ENCODE measurements around the gene CDHR3. TPM values are rescaled to one million over a fixed set of nuclear protein-coding genes. Genes with fewer than 3 reads are reported as not detected.
A peak's percentile ranks its signal among the peaks of the same experiment; 100 is the strongest.

Gene CDHR3
- total and polyA plus RNA-seq, 4 experiments from 2014 or later = 1.3 to 12.1 (median 6.7) TPM

DNA sequence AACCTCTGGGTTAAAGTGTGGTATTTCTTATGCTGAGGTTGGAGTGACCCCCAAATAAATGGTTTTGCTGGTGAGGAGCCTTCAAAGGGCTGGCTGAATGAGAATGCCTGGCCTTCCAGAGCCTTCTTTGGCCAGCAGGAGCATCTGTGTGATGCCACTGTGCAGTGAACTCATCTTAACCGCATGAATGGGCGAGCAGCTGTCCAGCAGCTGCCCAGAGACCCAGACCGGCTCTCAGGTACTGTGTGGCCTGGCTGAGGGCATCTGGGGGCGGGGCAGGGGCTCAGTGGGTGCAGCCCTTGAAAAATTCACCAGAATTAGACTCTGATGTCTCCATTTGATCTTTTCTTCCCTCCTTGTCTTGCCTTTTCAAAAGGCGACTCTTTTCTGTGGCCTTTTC, 90.0 kb downstream of the CDHR3 start:
- Histone ChIP-seq H3K36me3 (ENCODE audit: insufficient read depth, low read length) (no peaks in the 10 kb centered on the region), H3K4me3 (ENCODE audit: low read length in 2 of 2) (no peak overlapping the region), H3K27ac (ENCODE audit: low read depth, low read length) (no peak overlapping the region), H3K9me3 (ENCODE audit: control insufficient read depth in 1 of 2, low read length in 2 of 2) (no peaks in the 10 kb centered on the region), H3K27me3 (ENCODE audit: insufficient read depth, low read length) (no peaks in the 10 kb centered on the region), H3K4me1 (ENCODE audit: insufficient read depth, low read length) (peaks cover 11% of the 10 kb centered on the region)
- no peaks in the 10 kb centered on the region for H3K36me3 Mint-ChIP-seq
- intact Hi-C loops (cut with micrococcal nuclease) = loop anchor here (10.0 kb wide), 1 partner anchor 412 kb away; no protein-coding TSS in a partner anchor
- ChIA-PET POLR2A (ENCODE audit: partially characterized antibody) (no interaction called here), CTCF (ENCODE audit: partially characterized antibody) (interaction anchor here (2.0 to 13.5 kb wide), 3 partner anchors 101 to 396 kb away, joined by 5 to 423 read pairs (median 5); no protein-coding TSS in a partner anchor)
- H3K4me1 Mint-ChIP-seq = peaks cover 7 to 15% (median 11%) of the 10 kb centered on the region in 4 donors
- H3K9me3 Mint-ChIP-seq = no peaks in the 10 kb centered on the region
- H3K27ac Mint-ChIP-seq = no peak overlapping the region
- DNase-seq = no peak
- H3K27me3 Mint-ChIP-seq = peaks cover 0 to 4% of the 10 kb centered on the region in 2 donors
- no peak overlapping the region for H3K4me3 Mint-ChIP-seq

DNA sequence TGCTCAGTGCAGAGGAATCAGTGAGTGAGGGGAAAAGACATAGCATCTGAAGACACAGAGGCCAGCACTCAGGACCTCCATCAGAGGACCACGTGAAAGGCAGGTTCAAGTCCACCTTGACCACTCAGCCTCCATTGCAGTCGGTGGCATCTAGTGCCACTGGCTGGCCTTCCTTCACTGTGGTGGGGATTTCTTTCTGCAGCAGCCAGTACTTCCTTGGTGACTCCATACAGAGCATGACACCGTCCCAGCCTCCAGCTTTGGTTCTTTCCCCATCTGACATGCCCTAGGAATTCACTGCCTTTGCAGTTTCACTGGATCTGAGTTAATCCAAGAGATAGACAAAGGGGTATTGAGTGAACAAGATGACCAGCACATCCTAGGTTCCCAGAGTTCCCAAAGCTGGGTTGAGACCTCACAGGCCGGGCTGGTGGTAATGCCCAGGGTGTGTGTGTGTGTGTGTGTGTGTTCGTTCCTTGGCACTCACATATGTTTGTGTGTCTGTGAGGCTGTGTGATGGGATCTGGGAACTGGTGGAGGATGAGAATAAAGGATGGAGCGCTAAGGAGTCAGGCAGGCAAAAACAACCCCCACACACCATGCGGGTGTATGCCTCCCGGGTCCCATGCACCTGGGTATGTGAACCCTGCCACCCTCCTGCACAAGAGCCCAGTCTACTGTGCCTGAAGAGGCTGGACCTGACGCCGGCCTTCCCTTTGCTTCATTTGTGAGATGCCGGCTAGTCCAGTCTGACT, 91.3 kb downstream of the CDHR3 start:
- no peaks in the 10 kb centered on the region for H3K27me3 ChIP-seq (ENCODE audit: insufficient read depth, low read length)
- peaks cover 0 to 4% of the 10 kb centered on the region in 2 donors for H3K27me3 Mint-ChIP-seq
- intact Hi-C loops (cut with micrococcal nuclease) = loop anchor here (10.0 kb wide), 1 partner anchor 410 kb away; no protein-coding TSS in a partner anchor
- no peak for DNase-seq
- H3K4me1 Mint-ChIP-seq = peaks cover 8 to 21% (median 13%) of the 10 kb centered on the region in 4 donors
- no peaks in the 10 kb centered on the region for H3K9me3 ChIP-seq (ENCODE audit: control insufficient read depth in 1 of 2, low read length in 2 of 2)
- no peak overlapping the region for H3K4me3 ChIP-seq (ENCODE audit: low read length in 2 of 2)
- no peak overlapping the region for H3K27ac ChIP-seq (ENCODE audit: low read depth, low read length)
- peaks cover 16% of the 10 kb centered on the region for H3K4me1 ChIP-seq (ENCODE audit: insufficient read depth, low read length)
- H3K36me3 Mint-ChIP-seq = no peaks in the 10 kb centered on the region
- ChIA-PET POLR2A (ENCODE audit: partially characterized antibody) (no interaction called here), CTCF (ENCODE audit: partially characterized antibody) (interaction anchor here (13.5 kb wide), 1 partner anchor 104 kb away, joined by 423 read pairs; no protein-coding TSS in a partner anchor)
- H3K4me3 Mint-ChIP-seq = no peak overlapping the region
- H3K27ac Mint-ChIP-seq = no peak overlapping the region
- no peaks in the 10 kb centered on the region for H3K9me3 Mint-ChIP-seq
- no peaks in the 10 kb centered on the region for H3K36me3 ChIP-seq (ENCODE audit: insufficient read depth, low read length)

DNA sequence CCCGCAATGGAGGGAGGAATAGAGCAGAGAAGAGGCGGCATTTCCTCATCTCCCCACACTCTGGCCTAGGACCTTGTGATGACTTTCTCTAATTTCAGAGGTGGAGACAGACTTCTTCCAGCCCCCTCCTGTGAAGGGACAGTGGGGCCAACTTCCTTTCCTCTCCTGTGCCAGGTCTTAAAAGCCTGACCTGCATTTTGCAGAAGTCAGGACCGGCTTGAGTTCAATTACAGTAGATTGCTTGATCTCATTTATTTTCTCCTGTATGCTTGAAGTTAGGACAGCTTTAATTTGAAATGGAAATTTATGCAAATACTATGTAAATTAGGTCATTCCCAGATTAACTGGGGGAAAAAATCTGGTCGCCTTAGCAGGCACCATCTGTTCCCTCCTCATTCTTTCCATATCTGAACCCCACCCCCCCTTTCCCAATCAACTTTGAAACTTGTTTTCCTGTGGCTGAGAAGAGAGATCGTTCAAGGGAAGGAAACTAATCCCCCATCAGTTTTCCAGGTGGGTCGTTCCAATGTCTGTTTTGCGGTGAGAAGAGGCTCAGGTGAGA, 92.0 kb downstream of the CDHR3 start:
- no peak for DNase-seq
- ChIA-PET CTCF (ENCODE audit: partially characterized antibody) (interaction anchor here (1.9 to 13.5 kb wide), 2 partner anchors 10 to 104 kb away, joined by 6 to 423 read pairs; no protein-coding TSS in a partner anchor), POLR2A (ENCODE audit: partially characterized antibody) (interaction anchor here (1.7 kb wide), 1 partner anchor 99 kb away, joined by 7 read pairs; no protein-coding TSS in a partner anchor)
- H3K4me1 Mint-ChIP-seq = peaks cover 8 to 21% (median 13%) of the 10 kb centered on the region in 4 donors
- peaks cover 0 to 4% of the 10 kb centered on the region in 2 donors for H3K27me3 Mint-ChIP-seq
- no peak overlapping the region for H3K27ac ChIP-seq (ENCODE audit: low read depth, low read length)
- intact Hi-C loops (cut with micrococcal nuclease) = loop anchor here (5.0 to 10.0 kb wide), 2 partner anchors 37 to 410 kb away; no protein-coding TSS in a partner anchor
- H3K4me3 Mint-ChIP-seq = no peak overlapping the region
- H3K27me3 ChIP-seq (ENCODE audit: insufficient read depth, low read length) = no peaks in the 10 kb centered on the region
- H3K36me3 ChIP-seq (ENCODE audit: insufficient read depth, low read length) = no peaks in the 10 kb centered on the region
- no peaks in the 10 kb centered on the region for H3K36me3 Mint-ChIP-seq
- no peak overlapping the region for H3K27ac Mint-ChIP-seq
- H3K9me3 ChIP-seq (ENCODE audit: control insufficient read depth in 1 of 2, low read length in 2 of 2) = no peaks in the 10 kb centered on the region
- H3K4me3 ChIP-seq (ENCODE audit: low read length in 2 of 2) = no peak overlapping the region
- H3K4me1 ChIP-seq (ENCODE audit: insufficient read depth, low read length) = peaks cover 16% of the 10 kb centered on the region
- no peaks in the 10 kb centered on the region for H3K9me3 Mint-ChIP-seq

- no peak overlapping the region for H3K4me3 ChIP-seq (ENCODE audit: low read length in 2 of 2)
- no peaks in the 10 kb centered on the region for H3K9me3 ChIP-seq (ENCODE audit: control insufficient read depth in 1 of 2, low read length in 2 of 2)
- H3K27ac ChIP-seq (ENCODE audit: low read depth, low read length) = no peak overlapping the region
- Mint-ChIP-seq H3K9me3 (no peaks in the 10 kb centered on the region), H3K36me3 (no peaks in the 10 kb centered on the region), H3K27me3 (peaks cover 0 to 4% of the 10 kb centered on the region in 2 donors), H3K4me3 (peak overlapping the region in 3 of 8 donors; percentile 15 to 49 (median 17)), H3K4me1 (peaks cover 8 to 21% (median 13%) of the 10 kb centered on the region in 4 donors), H3K27ac (peak overlapping the region in 2 of 7 donors; percentile 12 to 54)
- peak; percentile 62 to 72 (median 69) for DNase-seq
- no peaks in the 10 kb centered on the region for H3K27me3 ChIP-seq (ENCODE audit: insufficient read depth, low read length)
- intact Hi-C loops (cut with micrococcal nuclease) = loop anchor here (1.0 to 10.0 kb wide), 6 partner anchors 15 to 408 kb away; no protein-coding TSS in a partner anchor
- ChIA-PET CTCF (ENCODE audit: partially characterized antibody) (interaction anchor here (0.8 to 13.5 kb wide), 24 partner anchors 9 to 409 kb away, joined by 3 to 423 read pairs (median 5); partner anchors contain the start of gene SYPL1), POLR2A (ENCODE audit: partially characterized antibody) (interaction anchor here (1.3 to 3.1 kb wide), 3 partner anchors 15 to 99 kb away, joined by 4 to 25 read pairs (median 7); no protein-coding TSS in a partner anchor)
- no peaks in the 10 kb centered on the region for H3K36me3 ChIP-seq (ENCODE audit: insufficient read depth, low read length)
- H3K4me1 ChIP-seq (ENCODE audit: insufficient read depth, low read length) = peaks cover 16% of the 10 kb centered on the region
These were observed 93.6 kb downstream of the CDHR3 start for GRCh38 chr7:106056513-106057203.

- no peaks in the 10 kb centered on the region for H3K36me3 Mint-ChIP-seq
- no peaks in the 10 kb centered on the region for H3K9me3 ChIP-seq (ENCODE audit: control insufficient read depth in 1 of 2, low read length in 2 of 2)
- no peaks in the 10 kb centered on the region for H3K27me3 ChIP-seq (ENCODE audit: insufficient read depth, low read length)
- H3K9me3 Mint-ChIP-seq = peaks cover 0 to 2% (median 0%) of the 10 kb centered on the region in 8 donors
- H3K36me3 ChIP-seq (ENCODE audit: insufficient read depth, low read length) = no peaks in the 10 kb centered on the region
- intact Hi-C loops (cut with micrococcal nuclease) = loop anchor here (1.0 to 10.0 kb wide), 6 partner anchors 14 to 407 kb away; no protein-coding TSS in a partner anchor
- H3K4me1 Mint-ChIP-seq = peaks cover 8 to 26% (median 13%) of the 10 kb centered on the region in 4 donors
- H3K27me3 Mint-ChIP-seq = peaks cover 0 to 4% of the 10 kb centered on the region in 2 donors
- peak overlapping the region in 4 of 7 donors; percentile 12 to 72 (median 52) for H3K27ac Mint-ChIP-seq
- POLR2A ChIA-PET (ENCODE audit: partially characterized antibody) = interaction anchor here (0.9 to 3.1 kb wide), 3 partner anchors 14 to 98 kb away, joined by 3 to 25 read pairs (median 4); no protein-coding TSS in a partner anchor
- H3K4me1 ChIP-seq (ENCODE audit: insufficient read depth, low read length) = peaks cover 16% of the 10 kb centered on the region
- CTCF ChIA-PET (ENCODE audit: partially characterized antibody) = interaction anchor here (0.6 to 13.5 kb wide), 25 partner anchors 9 to 410 kb away, joined by 3 to 423 read pairs (median 4); partner anchors contain the start of gene SYPL1
- no peak overlapping the region for H3K4me3 ChIP-seq (ENCODE audit: low read length in 2 of 2)
- peak overlapping the region in 3 of 8 donors; percentile 17 to 64 (median 51) for H3K4me3 Mint-ChIP-seq
- no peak for DNase-seq
- H3K27ac ChIP-seq (ENCODE audit: low read depth, low read length) = no peak overlapping the region
These were observed 94.3 kb downstream of the CDHR3 start for GRCh38 chr7:106057204-106057961.

Data from CD4-positive, alpha-beta memory T cell (primary cell).